ENCODE data around the gene CAPN7. TPM values are rescaled to one million over a fixed set of nuclear protein-coding genes. Genes with fewer than 3 reads are reported as not detected.

Gene CAPN7
- total RNA-seq, 1 experiment from 2014 or later = 27.7 TPM

- no peaks in the 10 kb centered on the region for H3K9me3 ChIP-seq (ENCODE audit: control insufficient read depth in 1 of 2, insufficient read depth in 1 of 2, low read depth in 1 of 2, low read length in 2 of 2)
- H3K27ac ChIP-seq (ENCODE audit: low read depth, low read length) = no peak overlapping the region
- no peak overlapping the region for H3K4me2 ChIP-seq (ENCODE audit: low read length)
- ChIA-PET CTCF (interaction anchor here (1.2 kb wide), 1 partner anchor 68 kb away, joined by 3 read pairs; no protein-coding TSS in a partner anchor), POLR2A (no interaction called here), RAD21 (ENCODE audit: low non-redundant PET in 1 of 2, low total read pairs in 2 of 2, uncharacterized antibody in 2 of 2, unreplicated experiment in 2 of 2) (no interaction called here)
- TF ChIP-seq ZFX (IDR thresholded peaks at IDR 0.05) (no peak), SP1 (IDR thresholded peaks at IDR 0.05; ENCODE audit: low read depth) (no peak), RAD21 (IDR thresholded peaks at IDR 0.05; ENCODE audit: low read depth) (no peak)
- DNase-seq (ENCODE audit: low read depth, low spot score) (no peak), ATAC-seq (no peak)
- H3K9ac ChIP-seq (ENCODE audit: low read length) = no peak overlapping the region
- H3K27me3 ChIP-seq (ENCODE audit: insufficient read depth, low read length) = no peaks in the 10 kb centered on the region
- intact Hi-C loops (cut with micrococcal nuclease) = loop anchor here (5.0 to 10.0 kb wide), 5 partner anchors 92 to 1048 kb away; no protein-coding TSS in a partner anchor
- no peaks in the 10 kb centered on the region for H3K9me2 ChIP-seq (ENCODE audit: insufficient read depth)
- no peaks in the 10 kb centered on the region for H3K79me2 ChIP-seq (ENCODE audit: insufficient read depth, low read length)
- no peaks in the 10 kb centered on the region for H3K36me3 ChIP-seq (ENCODE audit: control insufficient read depth in 1 of 2, insufficient read depth in 2 of 2, low read length in 2 of 2)
- H2AFZ ChIP-seq (ENCODE audit: low read depth, low read length, poor library complexity, severe bottlenecking) = no peak overlapping the region
- H3K4me3 ChIP-seq (replicated peaks in 1 of 2; ENCODE audit: low read depth in 1 of 2, low read length in 2 of 2) = no peak overlapping the region
- no TSS peak for BruUV-seq (replicated peaks)
- no peaks in the 10 kb centered on the region for H4K20me1 ChIP-seq (ENCODE audit: insufficient read depth)
- peaks cover 0 to 3% of the 10 kb centered on the region in 2 experiments; a peak in 1 of 4 replicates for H3K4me1 ChIP-seq (ENCODE audit: control insufficient read depth in 1 of 2, insufficient read depth in 2 of 2, low read length in 2 of 2)
Observed at GRCh38 chr3:15199493-15200105, 6.4 kb upstream of the CAPN7 start.

GRCh38 chr3:15204005-15204404 is 2.0 kb upstream of the CAPN7 start:
- ATAC-seq = no peak
- CTCF ChIA-PET = interaction anchor here (0.7 to 5.0 kb wide), 6 partner anchors 55 to 608 kb away, joined by 3 to 43 read pairs (median 6); no protein-coding TSS in a partner anchor

More at GRCh38 chr3:15204005-15204404, 2.0 kb upstream of the CAPN7 start:
- H3K9me3 ChIP-seq (ENCODE audit: control insufficient read depth in 1 of 2, insufficient read depth in 1 of 2, low read depth in 1 of 2, low read length in 2 of 2) = no peaks in the 10 kb centered on the region
- RAD21 ChIA-PET (ENCODE audit: low non-redundant PET in 1 of 2, low total read pairs in 2 of 2, uncharacterized antibody in 2 of 2, unreplicated experiment in 2 of 2) = interaction anchor here in 1 of 2 experiments (1.3 kb wide), 1 partner anchor 195 kb away, joined by 4 read pairs; no protein-coding TSS in a partner anchor
- H3K4me3 ChIP-seq (replicated peaks in 1 of 2; ENCODE audit: low read depth in 1 of 2, low read length in 2 of 2) = no peak overlapping the region
- no peak overlapping the region for H2AFZ ChIP-seq (ENCODE audit: low read depth, low read length, poor library complexity, severe bottlenecking)
- no peaks in the 10 kb centered on the region for H4K20me1 ChIP-seq (ENCODE audit: insufficient read depth)
- no peak overlapping the region for H3K27ac ChIP-seq (ENCODE audit: low read depth, low read length)
- H3K36me3 ChIP-seq (ENCODE audit: control insufficient read depth in 1 of 2, insufficient read depth in 2 of 2, low read length in 2 of 2) = no peaks in the 10 kb centered on the region
- intact Hi-C loops (cut with micrococcal nuclease) = loop anchor here (5.0 to 10.0 kb wide), 5 partner anchors 97 to 1043 kb away; no protein-coding TSS in a partner anchor
- peaks cover 6 to 18% of the 10 kb centered on the region in 2 experiments; a peak in 3 of 4 replicates for H3K4me1 ChIP-seq (ENCODE audit: control insufficient read depth in 1 of 2, insufficient read depth in 2 of 2, low read length in 2 of 2)
- H3K27me3 ChIP-seq (ENCODE audit: insufficient read depth, low read length) = no peaks in the 10 kb centered on the region
- TF ChIP-seq ELF1 (IDR thresholded peaks at IDR 0.05; ENCODE audit: borderline replicate concordance, low read depth) (no peak), ZFX (IDR thresholded peaks at IDR 0.05) (no peak), POLR2AphosphoS5 (IDR thresholded peaks at IDR 0.05; ENCODE audit: low read depth, low read length) (no peak)
- H3K79me2 ChIP-seq (ENCODE audit: insufficient read depth, low read length) = peaks cover 24% of the 10 kb centered on the region
- DNase-seq (ENCODE audit: low read depth, low spot score) = no peak
- H3K4me2 ChIP-seq (ENCODE audit: low read length) = no peak overlapping the region
- H3K9ac ChIP-seq (ENCODE audit: low read length) = no peak overlapping the region
- H3K9me2 ChIP-seq (ENCODE audit: insufficient read depth) = no peaks in the 10 kb centered on the region
- POLR2A ChIA-PET = no interaction called here
- BruUV-seq (replicated peaks) = no TSS peak
